ENCODE measurements around the gene LCOR. TPM values are rescaled to one million over a fixed set of nuclear protein-coding genes. Genes with fewer than 3 reads are reported as not detected.

Gene LCOR
- total RNA-seq, 4 donors from 2014 or later, result 12.5 to 22.0 (median 14.9) TPM

GRCh38 chr10:96998329-96998888, 166.3 kb downstream of the LCOR start:
- TF ChIP-seq POLR2A (IDR thresholded peaks at IDR 0.05) (no peak), CTCF (IDR thresholded peaks at IDR 0.05) (no peak)
- WGBS, 2 donors, result 82 to 84% methylated on average over 14 of the region's 14 CpGs
- DNase-seq (ENCODE audit: low spot score in 2 of 2), result no peak

GRCh38 chr10:96999337-96999736, 167.2 kb downstream of the LCOR start:
- TF ChIP-seq POLR2A (IDR thresholded peaks at IDR 0.05) (no peak), CTCF (IDR thresholded peaks at IDR 0.05) (no peak)
- 94% methylated on average over 4 of the region's 4 CpGs for WGBS, 2 donors

More at GRCh38 chr10:96998329-96998888, 166.3 kb downstream of the LCOR start:
- intact Hi-C loops (cut with DNase I; ENCODE audit: low total_unique reads), result no loop called here
- H3K4me3 ChIP-seq (ENCODE audit: low read depth, poor library complexity, severe bottlenecking), result no peak overlapping the region

GRCh38 chr10:96999987-97000386, 167.9 kb downstream of the LCOR start:
- intact Hi-C loops (cut with DNase I; ENCODE audit: low total_unique reads), result no loop called here
- TF ChIP-seq CTCF (IDR thresholded peaks at IDR 0.05) (no peak), POLR2A (IDR thresholded peaks at IDR 0.05) (no peak)
- H3K4me3 ChIP-seq (ENCODE audit: low read depth, poor library complexity, severe bottlenecking), result no peak overlapping the region
- WGBS, 2 donors, result 92 to 93% methylated on average over 3 to 4 of the region's 4 CpGs
- DNase-seq (ENCODE audit: low spot score in 2 of 2), result no peak

More at GRCh38 chr10:96999337-96999736, 167.2 kb downstream of the LCOR start:
- intact Hi-C loops (cut with DNase I; ENCODE audit: low total_unique reads), result no loop called here
- DNase-seq (ENCODE audit: low spot score in 2 of 2), result no peak
- H3K4me3 ChIP-seq (ENCODE audit: low read depth, poor library complexity, severe bottlenecking), result no peak overlapping the region

GRCh38 chr10:97000487-97001182, 168.5 kb downstream of the LCOR start:
- intact Hi-C loops (cut with DNase I; ENCODE audit: low total_unique reads), result no loop called here
- 78 to 88% methylated on average over 16 to 25 of the region's 25 CpGs for WGBS, 2 donors
- no peak for DNase-seq (ENCODE audit: low spot score in 2 of 2)
- TF ChIP-seq POLR2A (IDR thresholded peaks at IDR 0.05), result no peak
- TF ChIP-seq CTCF (IDR thresholded peaks at IDR 0.05), result no peak
- no peak overlapping the region for H3K4me3 ChIP-seq (ENCODE audit: low read depth, poor library complexity, severe bottlenecking)

GRCh38 chr10:97001183-97001991, 169.3 kb downstream of the LCOR start:
- intact Hi-C loops (cut with DNase I; ENCODE audit: low total_unique reads), result no loop called here
- TF ChIP-seq CTCF (IDR thresholded peaks at IDR 0.05), result no peak
- TF ChIP-seq POLR2A (IDR thresholded peaks at IDR 0.05), result no peak

More at GRCh38 chr10:97001183-97001991, 169.3 kb downstream of the LCOR start:
- 83 to 84% methylated on average over 11 to 17 of the region's 17 CpGs for WGBS, 2 donors
- DNase-seq (ENCODE audit: low spot score in 2 of 2), result no peak
- H3K4me3 ChIP-seq (ENCODE audit: low read depth, poor library complexity, severe bottlenecking), result no peak overlapping the region
